ENCODE data around the gene TMEM151B. TPM values are rescaled to one million over a fixed set of nuclear protein-coding genes. Genes with fewer than 3 reads are reported as not detected.

TMEM151B gene
- total and polyA plus RNA-seq, 9 of the 15 experiments (the other 6 are each of a cell fraction or from before 2014, with no cell fraction given): not detected

GRCh38 chr6:44246663-44247337 is 23.4 kb upstream of the TMEM151B start, which contains the start of gene HSP90AB1 (continued):
- TF ChIP-seq BHLHE40 (IDR thresholded peaks at IDR 0.05; ENCODE audit: low read length): peak; percentile 87
- peak; percentile 31; the same call in 1 of the 2 replicates for TF ChIP-seq TAL1 (IDR thresholded peaks at IDR 0.05)
- TF ChIP-seq FOXK2 (conservative IDR thresholded peaks at IDR 0.05 in 1 of 2, IDR thresholded peaks at IDR 0.05 in 1 of 2; ENCODE audit: low read depth in 2 of 2): peak; percentile 52 to 62; a peak in 2 of 4 replicates
- no peak; the same call in 1 of the 2 replicates for TF ChIP-seq JUNB (CRISPR knock-in tag; conservative IDR thresholded peaks at IDR 0.05)
- peak; percentile 90 for TF ChIP-seq E2F1 (CRISPR knock-in tag; IDR thresholded peaks at IDR 0.05)
- no peak for TF ChIP-seq CTBP1 (IDR thresholded peaks at IDR 0.05; ENCODE audit: borderline replicate concordance)
- TF ChIP-seq ZBTB34 (CRISPR knock-in tag; IDR thresholded peaks at IDR 0.05): no peak

All from K562 (cell line).